ENCODE data around the gene UFC1.
"Not testable (repeated sequence)": the region's sequence is repeated elsewhere in the genome, so short reads cannot be mapped to it uniquely, and the experiment has no call there.

The UFC1 gene

DNA sequence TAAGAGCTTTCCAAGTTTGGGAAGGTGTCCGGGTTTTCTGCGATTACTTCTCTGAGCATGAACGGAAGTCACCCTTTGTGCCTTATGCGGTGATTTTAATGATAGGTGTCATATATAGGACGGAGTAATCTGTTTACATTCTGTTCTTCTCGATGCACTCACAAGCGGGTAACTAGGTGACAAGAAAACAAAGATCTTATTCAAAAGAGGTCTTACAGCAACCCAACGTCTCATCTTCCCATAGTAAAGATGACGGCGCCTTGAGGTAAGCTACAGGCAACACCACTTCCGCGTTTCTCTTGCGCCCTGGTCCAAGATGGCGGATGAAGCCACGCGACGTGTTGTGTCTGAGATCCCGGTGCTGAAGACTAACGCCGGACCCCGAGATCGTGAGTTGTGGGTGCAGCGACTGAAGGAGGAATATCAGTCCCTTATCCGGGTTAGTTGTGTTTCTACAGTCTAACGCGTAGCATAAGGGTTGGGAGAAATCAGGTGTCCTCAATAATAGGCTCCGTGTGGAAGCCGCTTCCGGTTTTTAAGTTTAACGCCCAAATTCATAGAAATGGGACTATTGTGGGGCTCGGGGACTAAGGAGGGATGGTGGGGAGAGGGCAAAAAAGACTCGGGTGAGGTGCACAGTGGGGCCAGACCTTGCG, at the start of gene UFC1:
Gene UFC1, plus strand, starts transcription at position 297 of the 656 bp plus-strand sequence. Its CDS starts 20 bp downstream, at position 317.
- peak; percentile 75 to 80 for DNase-seq

GRCh38 chr1:161106431-161106830, 47.3 kb upstream of the UFC1 start:
- no peak for DNase-seq

GRCh38 chr1:161111117-161111516, 42.7 kb upstream of the UFC1 start:
- no peak for DNase-seq

GRCh38 chr1:161111527-161111926, 42.3 kb upstream of the UFC1 start:
- no peak for DNase-seq

DNA sequence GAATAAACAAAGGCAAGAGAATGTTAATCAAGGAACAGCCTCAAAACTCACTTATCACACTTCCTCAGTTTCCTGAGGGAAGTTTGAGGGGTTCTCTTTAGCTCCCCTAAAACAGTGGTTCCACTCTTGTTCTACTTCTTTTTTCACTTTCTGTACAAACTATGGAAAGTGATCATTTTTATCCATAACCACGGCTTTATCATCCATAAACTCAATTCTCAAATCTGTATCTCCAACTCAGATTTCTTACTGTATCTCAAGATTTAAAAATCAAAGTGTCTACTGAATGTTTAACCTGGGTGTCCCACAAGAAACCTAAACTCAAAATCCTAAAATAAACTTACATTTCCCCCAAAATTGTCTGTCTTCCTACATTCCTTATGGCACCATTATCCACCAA, 39.9 kb upstream of the UFC1 start:
- no peak for DNase-seq

DNA sequence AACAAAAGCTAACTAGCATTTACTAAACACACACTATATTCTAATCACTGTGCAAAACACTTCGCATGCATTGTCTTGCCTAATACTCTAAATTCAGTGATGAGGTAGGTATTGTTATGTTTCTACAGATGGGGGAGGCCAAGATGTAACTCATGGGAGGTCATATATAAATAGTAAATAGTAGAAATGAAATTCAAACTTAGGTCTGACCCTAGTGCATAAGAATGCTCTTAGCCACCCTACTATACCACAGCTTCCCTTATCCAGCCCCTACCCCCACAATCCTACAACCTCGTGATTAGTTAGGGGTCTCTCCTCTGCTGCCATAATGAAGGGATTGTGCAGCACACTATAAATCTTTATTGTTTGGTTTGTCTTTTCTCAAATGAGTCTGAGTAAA, 39.2 kb upstream of the UFC1 start:
- no peak for DNase-seq

DNA sequence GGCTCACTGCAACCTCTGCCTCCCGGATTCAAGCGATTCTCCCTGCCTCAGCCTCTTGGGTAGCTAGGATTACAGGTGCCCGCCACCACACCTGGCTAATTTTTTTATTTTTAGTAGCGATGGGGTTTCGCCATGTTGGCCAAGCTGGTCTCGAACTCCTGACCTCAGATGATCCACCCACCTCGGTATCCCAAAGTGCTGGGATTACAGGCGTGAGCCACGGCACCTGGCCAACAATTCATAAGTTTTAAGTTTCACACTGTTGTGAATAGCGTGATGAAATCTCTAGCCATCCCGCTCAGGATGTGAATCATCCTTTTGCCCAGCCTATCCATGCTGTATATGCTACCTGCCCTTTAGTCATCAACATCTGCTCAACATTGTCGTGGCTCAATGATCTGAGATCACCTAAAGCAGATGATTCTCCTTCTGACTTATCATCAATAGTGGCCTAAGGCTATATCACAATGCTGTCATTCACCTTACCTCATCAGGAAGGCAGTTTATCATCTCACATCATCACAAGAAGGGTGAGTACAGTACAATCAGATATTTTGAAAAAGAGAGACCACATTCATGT, 38.6 kb upstream of the UFC1 start:
- peak; percentile 30 to 37 for DNase-seq

GRCh38 chr1:161115961-161116360, 37.8 kb upstream of the UFC1 start:
- not testable (repeated sequence) for DNase-seq

GRCh38 chr1:161117759-161118581, 35.8 kb upstream of the UFC1 start, which contains the start of the genes NIT1 and PFDN2:
NIT1 (plus strand) TSS chr1:161118105; CDS start chr1:161118177, 72 bp downstream.
PFDN2 (minus strand) TSS chr1:161118037; CDS start chr1:161118026, 11 bp downstream.
- peak; percentile 82 to 85 for DNase-seq

DNA sequence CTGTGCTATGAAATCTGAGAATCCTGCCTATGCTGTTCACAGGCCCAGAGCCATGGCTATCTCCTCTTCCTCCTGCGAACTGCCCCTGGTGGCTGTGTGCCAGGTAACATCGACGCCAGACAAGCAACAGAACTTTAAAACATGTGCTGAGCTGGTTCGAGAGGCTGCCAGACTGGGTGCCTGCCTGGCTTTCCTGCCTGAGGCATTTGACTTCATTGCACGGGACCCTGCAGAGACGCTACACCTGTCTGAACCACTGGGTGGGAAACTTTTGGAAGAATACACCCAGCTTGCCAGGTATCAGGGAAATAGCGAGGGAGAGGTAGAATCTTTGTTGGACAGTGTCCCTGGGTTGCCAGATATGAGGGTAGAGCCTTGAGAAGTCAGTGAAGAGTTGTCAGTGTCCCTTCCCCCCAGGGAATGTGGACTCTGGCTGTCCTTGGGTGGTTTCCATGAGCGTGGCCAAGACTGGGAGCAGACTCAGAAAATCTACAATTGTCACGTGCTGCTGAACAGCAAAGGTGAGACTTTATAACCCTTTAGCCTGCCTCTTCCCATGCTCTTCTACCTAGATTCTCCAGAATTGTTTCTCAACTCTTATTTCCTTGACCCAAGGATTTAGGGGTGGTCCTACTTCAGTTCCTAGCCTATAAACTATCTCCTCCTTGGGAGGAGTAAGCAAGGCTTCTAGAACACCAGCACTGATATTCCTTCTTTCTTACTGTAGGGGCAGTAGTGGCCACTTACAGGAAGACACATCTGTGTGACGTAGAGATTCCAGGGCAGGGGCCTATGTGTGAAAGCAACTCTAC, 34.5 kb upstream of the UFC1 start:
- DNase-seq, result peak; percentile 63 to 73

DNA sequence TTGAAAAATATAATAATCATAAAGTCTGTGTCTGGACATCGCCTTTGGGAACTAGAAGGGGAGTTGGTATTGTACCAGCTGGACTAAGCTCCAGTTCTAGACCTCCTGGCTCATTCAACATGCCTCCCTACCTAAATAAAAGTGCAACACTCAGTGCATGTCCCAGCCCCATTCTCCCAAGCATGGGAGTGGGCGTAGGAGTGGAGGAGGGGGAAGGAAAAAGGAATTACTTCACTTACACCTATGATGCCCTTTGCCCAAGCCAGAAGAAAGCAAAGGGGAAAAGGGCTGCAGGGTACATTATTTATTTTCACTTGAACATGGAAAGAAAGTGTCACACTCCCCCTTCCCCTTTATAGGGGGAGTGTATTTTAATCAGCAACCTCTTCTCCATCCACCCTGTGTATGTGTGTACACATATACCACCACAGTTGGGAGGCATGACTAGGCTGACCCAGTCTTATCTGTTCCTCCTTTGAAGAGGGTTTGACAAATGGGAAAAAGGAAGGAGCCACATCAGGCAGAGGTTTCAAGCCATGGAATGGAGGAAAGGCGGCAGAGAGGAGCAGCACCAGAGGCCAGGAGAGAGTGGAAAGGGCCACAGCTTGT, 32.6 kb upstream of the UFC1 start:
- no peak for DNase-seq

DNA sequence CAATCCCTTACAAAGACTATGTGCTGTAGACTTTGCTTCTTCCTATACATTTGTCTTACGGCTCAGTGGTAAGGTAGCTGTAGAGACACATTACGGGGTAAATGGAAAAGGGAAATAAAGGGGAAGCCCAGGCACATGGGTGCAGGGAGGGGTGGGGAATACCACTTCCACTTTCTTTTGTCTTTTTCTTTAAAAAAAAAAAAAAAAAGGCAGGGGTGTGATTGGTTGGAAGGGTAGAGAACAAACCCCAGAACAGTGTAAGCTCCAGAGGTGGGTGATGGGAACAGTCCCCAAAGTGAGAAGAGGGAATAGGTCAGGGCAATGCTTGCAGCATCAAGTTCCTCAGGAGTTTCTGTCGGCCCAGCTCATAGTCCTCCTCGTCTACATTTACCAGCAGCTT, 31.9 kb upstream of the UFC1 start:
- DNase-seq, result no peak

DNA sequence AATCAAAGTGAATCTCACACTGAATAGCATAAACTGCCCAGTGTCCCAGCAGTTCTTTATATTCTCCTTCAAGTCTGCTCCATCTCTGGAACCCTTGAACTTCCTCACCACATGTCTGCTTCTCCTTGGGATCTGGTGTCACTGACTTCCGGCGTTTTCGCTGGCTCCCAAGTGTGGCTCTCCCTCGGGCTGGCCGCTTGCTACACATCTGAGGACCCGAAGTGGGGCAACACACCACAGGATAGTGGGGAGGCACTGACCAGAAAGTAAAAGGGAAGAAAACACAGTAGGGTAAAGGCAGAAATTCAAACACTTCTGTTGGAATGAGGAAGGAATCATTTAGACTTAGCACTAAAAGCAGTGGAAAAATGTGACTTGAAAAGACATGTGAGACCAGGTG, 30.8 kb upstream of the UFC1 start:
- DNase-seq, result no peak

DNA sequence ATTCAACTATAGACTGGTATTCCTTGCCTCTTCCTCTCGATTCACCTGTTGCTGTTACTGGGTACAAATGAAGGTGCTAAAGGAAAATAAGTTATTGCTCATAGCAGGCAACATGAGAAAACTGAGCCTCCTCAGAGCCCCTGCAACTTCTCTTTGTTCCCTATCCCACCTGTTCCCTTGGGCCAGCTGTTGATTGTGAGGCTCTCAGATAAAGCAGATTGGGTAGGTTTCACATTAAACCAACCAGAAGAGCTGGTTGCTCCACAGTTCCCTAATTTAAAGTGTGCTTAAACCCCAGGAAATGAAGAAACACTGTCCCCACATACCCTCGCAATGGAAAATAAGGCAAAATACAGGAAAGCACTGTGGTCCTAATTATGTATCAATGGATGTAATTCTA, 26.1 kb upstream of the UFC1 start:
- DNase-seq, result no peak

- DNase-seq, result no peak
These were observed 25.0 kb upstream of the UFC1 start for GRCh38 chr1:161128591-161129420.

DNA sequence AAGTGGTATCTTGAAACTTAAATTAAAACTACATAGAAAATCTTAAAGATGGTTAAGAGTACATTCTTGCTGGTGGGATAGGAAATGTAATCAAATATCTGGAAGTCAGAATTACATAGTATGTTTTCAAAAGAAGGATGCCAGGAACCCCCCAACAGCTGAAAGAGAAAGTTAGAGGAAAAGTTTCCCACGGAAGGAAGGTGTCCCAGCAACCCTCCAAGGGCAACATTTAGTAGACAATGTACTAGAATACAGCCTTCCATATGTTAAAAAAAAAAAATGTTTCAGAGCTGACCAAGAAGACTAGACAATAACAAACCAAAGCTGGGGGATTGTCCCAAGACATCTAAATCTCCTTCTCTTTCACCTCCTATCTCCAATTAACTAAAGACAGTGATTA, 23.5 kb upstream of the UFC1 start:
- DNase-seq, result no peak

DNA sequence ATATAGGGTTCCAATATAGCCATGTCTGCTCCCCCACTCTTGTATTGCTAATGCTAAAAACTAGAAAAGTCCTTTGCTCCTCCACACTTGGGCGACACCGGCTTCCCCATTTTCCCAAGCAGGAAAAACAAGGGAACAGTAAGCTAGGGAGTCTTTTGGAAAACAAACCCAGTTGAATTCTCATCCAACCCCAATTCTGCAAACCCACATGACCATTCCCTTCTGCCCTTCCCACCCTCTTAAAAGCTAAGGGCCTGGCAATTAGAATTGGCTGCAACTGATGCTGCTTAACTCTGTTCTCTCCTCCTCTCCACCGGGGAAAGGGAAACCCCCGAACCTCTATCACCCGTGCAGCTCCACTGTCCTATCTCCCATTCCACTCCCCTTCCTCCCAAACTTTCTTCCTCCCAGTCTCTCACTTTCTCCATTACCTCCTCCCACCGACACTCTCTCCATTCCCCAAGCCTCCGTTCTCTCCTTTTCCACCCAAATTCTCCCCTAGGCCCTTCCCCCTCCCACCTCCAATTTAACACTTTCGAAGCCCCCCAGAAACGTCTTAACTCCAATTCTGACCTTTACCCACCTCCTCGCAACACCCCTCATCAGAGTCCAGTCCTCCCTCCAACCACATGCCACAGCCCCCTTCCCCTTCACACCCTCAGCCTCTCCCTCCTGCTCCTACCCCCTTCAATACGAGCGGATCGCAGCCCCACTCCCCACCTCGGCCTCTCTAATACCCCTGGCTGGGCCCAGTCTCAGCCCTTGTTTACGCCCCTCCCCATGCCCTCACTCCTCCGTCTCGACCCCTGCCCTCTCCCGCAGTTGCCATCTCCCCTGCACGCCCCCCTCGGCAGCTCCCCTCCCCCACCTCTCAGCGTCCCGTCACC, 22.0 kb upstream of the UFC1 start:
- DNase-seq, result no peak

DNA sequence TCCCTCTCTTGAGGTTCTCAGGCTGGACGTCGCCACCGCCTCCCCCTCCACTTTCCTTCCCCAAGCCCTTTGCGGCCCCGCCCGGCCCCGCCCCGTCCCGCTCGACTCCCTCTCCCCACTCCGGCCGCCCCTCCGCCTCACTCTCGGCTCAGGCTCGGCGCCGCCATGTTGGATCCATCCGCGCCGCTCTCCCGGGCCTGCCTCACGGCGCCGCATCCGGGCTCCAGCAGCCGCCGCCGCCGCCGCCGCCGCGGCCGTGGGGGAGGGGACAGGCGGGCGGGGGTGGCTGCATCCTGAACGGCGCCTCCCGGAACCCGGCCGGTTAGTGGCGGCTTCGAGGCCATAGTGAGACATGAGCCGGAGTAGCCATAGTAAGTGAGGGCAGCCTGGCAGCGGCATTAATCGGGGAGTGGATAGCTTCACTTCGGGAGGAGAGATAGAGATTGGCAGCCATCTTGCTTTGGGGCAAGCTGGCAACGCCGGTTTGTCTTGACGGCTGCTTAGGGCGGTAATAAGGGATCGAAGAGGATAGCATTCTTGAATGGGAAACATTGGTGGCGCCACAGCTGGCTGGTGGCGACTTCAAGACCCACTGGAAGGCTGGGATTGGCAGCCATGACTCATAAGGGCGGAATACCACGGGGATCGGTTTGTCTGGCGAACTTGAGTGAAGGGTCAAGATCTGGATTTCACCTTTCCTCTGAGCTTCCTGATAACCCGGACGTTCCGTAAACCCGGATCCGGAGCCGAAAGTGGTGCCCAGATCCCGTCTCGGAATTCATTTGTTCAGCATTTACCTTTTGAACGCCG, 21.2 kb upstream of the UFC1 start, which contains the start of gene DEDD:
Gene DEDD, minus strand, starts transcription at position 258 of the 810 bp plus-strand sequence. CDS start 8,205 bp downstream, outside the sequence.
- DNase-seq, result peak; percentile 89 to 92

GRCh38 chr1:161133220-161133740, 20.5 kb upstream of the UFC1 start:
- no peak for DNase-seq

Data from activated CD4-positive, alpha-beta T cell treated with anti-CD3 and anti-CD28 coated beads for 4 hours (primary cell).